ENCODE results near the gene KLHL3. TPM values are rescaled to one million over a fixed set of nuclear protein-coding genes. Genes with fewer than 3 reads are reported as not detected.

KLHL3 gene
- total RNA-seq, 4 donors from 2014 or later = 1.2 to 29.1 (median 3.4) TPM

DNA sequence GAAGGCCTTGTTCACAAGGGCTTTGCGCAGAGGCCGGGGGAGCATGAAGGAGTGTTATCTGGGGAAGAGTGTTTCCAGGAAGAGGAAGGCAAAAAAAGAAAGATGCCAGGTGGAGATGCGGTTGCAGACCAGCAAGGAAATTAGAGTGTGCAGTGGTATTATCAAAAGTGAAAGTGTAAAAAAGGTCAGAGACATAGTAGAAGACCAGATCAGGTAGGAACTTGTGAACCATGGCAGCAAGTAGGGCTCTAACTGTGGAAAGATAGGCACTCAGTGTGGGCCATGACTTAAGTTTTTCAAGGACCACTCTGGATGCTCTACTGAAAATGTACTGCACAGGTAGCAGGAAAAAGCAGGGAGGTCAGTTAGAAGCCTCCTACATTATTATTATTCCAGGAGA lies 146.7 kb downstream of the KLHL3 start:
- H3K27ac ChIP-seq = no peak overlapping the region
- 89% methylated on average over 3 of the region's 3 CpGs for WGBS
- TF ChIP-seq POLR2AphosphoS5 (IDR thresholded peaks at IDR 0.05) (no peak), POLR2A (IDR thresholded peaks at IDR 0.05) (no peak), EP300 (IDR thresholded peaks at IDR 0.05) (no peak)
- TF ChIP-seq, protein P1, sequence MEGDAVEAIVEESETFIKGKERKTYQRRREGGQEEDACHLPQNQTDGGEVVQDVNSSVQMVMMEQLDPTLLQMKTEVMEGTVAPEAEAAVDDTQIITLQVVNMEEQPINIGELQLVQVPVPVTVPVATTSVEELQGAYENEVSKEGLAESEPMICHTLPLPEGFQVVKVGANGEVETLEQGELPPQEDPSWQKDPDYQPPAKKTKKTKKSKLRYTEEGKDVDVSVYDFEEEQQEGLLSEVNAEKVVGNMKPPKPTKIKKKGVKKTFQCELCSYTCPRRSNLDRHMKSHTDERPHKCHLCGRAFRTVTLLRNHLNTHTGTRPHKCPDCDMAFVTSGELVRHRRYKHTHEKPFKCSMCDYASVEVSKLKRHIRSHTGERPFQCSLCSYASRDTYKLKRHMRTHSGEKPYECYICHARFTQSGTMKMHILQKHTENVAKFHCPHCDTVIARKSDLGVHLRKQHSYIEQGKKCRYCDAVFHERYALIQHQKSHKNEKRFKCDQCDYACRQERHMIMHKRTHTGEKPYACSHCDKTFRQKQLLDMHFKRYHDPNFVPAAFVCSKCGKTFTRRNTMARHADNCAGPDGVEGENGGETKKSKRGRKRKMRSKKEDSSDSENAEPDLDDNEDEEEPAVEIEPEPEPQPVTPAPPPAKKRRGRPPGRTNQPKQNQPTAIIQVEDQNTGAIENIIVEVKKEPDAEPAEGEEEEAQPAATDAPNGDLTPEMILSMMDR (IDR thresholded peaks at IDR 0.05) = no peak

DNA sequence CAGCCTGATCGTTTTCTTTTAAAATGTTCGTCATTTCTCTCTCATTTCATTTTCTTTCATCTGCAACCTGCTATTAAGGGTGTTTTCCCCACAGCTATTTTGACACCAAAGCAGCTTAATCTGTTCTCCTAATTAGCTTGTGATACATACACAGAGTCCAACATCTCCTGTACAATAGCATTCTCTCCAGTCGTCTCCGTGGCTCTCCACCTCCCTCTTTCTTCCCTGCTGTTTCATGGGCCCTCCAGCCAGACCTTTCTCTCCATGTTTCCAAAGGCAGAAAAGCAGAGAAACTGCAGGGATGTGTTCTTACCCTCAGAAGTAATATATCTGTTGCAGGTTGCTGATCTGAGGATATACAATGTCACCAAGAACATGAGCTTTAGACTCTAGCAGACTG lies 148.0 kb downstream of the KLHL3 start:
- no peaks in the 10 kb centered on the region for H3K4me1 ChIP-seq
- no peak overlapping the region for H3K4me3 ChIP-seq
- no peak for DNase-seq (ENCODE audit: low spot score in 2 of 2)
- no peaks in the 10 kb centered on the region for H3K9me3 ChIP-seq
- H3K36me3 ChIP-seq = no peaks in the 10 kb centered on the region
- H3K27me3 ChIP-seq = peaks cover 6% of the 10 kb centered on the region
- TF ChIP-seq, protein P1 (IDR thresholded peaks at IDR 0.05) = no peak
- no peak for TF ChIP-seq POLR2A (IDR thresholded peaks at IDR 0.05)
- no peak for TF ChIP-seq EP300 (IDR thresholded peaks at IDR 0.05)
- TF ChIP-seq POLR2AphosphoS5 (IDR thresholded peaks at IDR 0.05) = no peak
- H3K27ac ChIP-seq = no peak overlapping the region
- WGBS = 65% methylated on average over 4 of the region's 4 CpGs

More for the DNA sequence above, 146.7 kb downstream of the KLHL3 start:
- DNase-seq (ENCODE audit: low spot score in 2 of 2) = no peak
- Histone ChIP-seq H3K36me3 (no peaks in the 10 kb centered on the region), H3K4me1 (no peaks in the 10 kb centered on the region), H3K4me3 (no peak overlapping the region), H3K9me3 (no peaks in the 10 kb centered on the region), H3K27me3 (peaks cover 6% of the 10 kb centered on the region)

DNA sequence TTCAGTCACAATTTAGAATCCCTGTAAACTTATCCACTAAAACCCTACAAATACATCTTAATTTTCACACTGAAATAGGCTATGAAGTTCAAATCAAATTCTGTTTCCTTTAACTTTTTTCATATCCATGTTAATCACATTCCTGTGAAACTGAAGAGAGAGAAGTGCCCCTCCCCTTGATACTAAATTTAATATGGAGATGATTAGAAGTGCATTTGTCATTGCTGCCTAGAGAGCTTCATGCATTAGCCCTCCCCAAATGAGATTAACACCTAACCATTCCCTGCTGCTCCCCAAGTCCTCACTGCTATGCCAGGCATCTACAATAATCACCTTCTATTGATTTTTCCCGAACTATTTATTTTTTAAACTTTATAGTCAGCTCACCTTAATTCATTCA lies 151.6 kb downstream of the KLHL3 start:
- Histone ChIP-seq H3K27ac (no peak overlapping the region), H3K27me3 (peaks cover 6% of the 10 kb centered on the region), H3K9me3 (no peaks in the 10 kb centered on the region), H3K4me3 (no peak overlapping the region), H3K36me3 (no peaks in the 10 kb centered on the region), H3K4me1 (no peaks in the 10 kb centered on the region)
- DNase-seq (ENCODE audit: low spot score in 2 of 2) = no peak
- TF ChIP-seq, protein P1 (IDR thresholded peaks at IDR 0.05) = no peak
- TF ChIP-seq EP300 (IDR thresholded peaks at IDR 0.05) = no peak
- TF ChIP-seq POLR2A (IDR thresholded peaks at IDR 0.05) = no peak
- TF ChIP-seq POLR2AphosphoS5 (IDR thresholded peaks at IDR 0.05) = no peak
- 82% methylated on average over 1 of the region's 1 CpG for WGBS

DNA sequence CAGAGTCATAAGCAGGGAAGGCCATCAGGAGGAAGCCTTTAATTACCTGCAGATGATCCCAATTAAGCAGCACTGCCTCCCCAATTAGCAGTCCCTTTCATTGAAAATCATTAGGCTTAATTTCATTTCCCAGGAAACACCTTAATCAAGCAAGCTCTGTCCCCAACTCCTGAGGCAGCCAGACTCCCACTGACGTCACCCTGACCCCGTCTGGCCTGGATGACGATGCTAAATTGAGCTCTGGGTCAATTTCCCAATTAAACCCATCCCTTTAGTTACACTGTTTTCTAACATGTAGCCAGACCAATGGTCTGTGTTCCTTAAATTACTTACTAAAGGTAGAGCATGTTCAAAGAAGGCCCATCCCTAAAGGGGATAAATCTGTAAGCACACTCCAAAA lies 152.8 kb downstream of the KLHL3 start:
- Histone ChIP-seq H3K36me3 (no peaks in the 10 kb centered on the region), H3K9me3 (no peaks in the 10 kb centered on the region), H3K27ac (no peak overlapping the region), H3K4me1 (no peaks in the 10 kb centered on the region), H3K4me3 (no peak overlapping the region), H3K27me3 (peaks cover 6% of the 10 kb centered on the region)
- no peak for DNase-seq (ENCODE audit: low spot score in 2 of 2)
- TF ChIP-seq, protein P1 (IDR thresholded peaks at IDR 0.05) = no peak
- TF ChIP-seq POLR2A (IDR thresholded peaks at IDR 0.05) = no peak
- no peak for TF ChIP-seq EP300 (IDR thresholded peaks at IDR 0.05)
- TF ChIP-seq POLR2AphosphoS5 (IDR thresholded peaks at IDR 0.05) = no peak
- 69% methylated on average over 3 of the region's 3 CpGs for WGBS

DNA sequence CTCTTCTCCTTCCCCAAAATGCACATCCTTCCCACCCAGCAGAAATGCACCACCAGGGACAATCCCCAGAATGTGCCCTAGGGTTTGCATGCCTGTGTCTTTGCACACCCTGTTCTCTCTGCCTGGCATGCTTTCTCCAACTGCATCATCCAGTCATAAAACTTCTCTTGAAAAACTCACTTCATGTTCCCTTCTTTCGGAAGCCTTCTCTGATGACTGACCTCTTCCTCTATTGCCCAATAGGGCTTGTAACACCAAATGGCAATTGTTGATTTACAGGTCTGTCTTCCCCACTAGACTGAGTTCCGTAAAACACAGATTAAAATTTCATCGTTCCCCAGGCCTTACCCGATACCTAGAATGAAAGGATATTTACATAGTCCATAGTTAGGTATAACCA lies 153.7 kb downstream of the KLHL3 start:
- no peak for DNase-seq (ENCODE audit: low spot score in 2 of 2)
- WGBS = 77% methylated on average over 4 of the region's 4 CpGs
- H3K4me1 ChIP-seq = no peaks in the 10 kb centered on the region
- H3K27ac ChIP-seq = no peak overlapping the region
- TF ChIP-seq, protein P1 (IDR thresholded peaks at IDR 0.05) = no peak
- TF ChIP-seq POLR2AphosphoS5 (IDR thresholded peaks at IDR 0.05) (no peak), POLR2A (IDR thresholded peaks at IDR 0.05) (no peak), EP300 (IDR thresholded peaks at IDR 0.05) (no peak)
- peaks cover 6% of the 10 kb centered on the region for H3K27me3 ChIP-seq
- H3K4me3 ChIP-seq = no peak overlapping the region
- no peaks in the 10 kb centered on the region for H3K36me3 ChIP-seq
- H3K9me3 ChIP-seq = no peaks in the 10 kb centered on the region

Measured in suprapubic skin (tissue), 4 donors.